GM18505 (cell line): Measurements from ENCODE around the gene ANHX.

Experiments used
- ATAC-seq: cut with Tn5 transposase; IDR thresholded peaks from one replicate; pipeline ENCODE4 v1.9.1; 2021; ENCODE audit not compliant: unreplicated experiment
- POLR2A ChIP-seq: IDR thresholded peaks from 4 replicates; pipeline ENCODE4 v1.6.1; 2011; ENCODE audit warnings: borderline replicate concordance; ENCODE audit not compliant: insufficient read depth, insufficient read length; ENCODE audit errors: extremely low read depth

The ANHX gene

GRCh38 chr12:133221241-133221640 lies 14.4 kb downstream of the ANHX start:
- no peak for TF ChIP-seq POLR2A
- no peak for ATAC-seq

GRCh38 chr12:133220521-133220920 lies 15.2 kb downstream of the ANHX start:
- no peak for ATAC-seq
- no peak for TF ChIP-seq POLR2A

- ATAC-seq = no peak
Observed at GRCh38 chr12:133217219-133217618, 18.5 kb downstream of the ANHX start.

GRCh38 chr12:133215724-133216123 lies 20.0 kb downstream of the ANHX start:
- no peak for ATAC-seq
- no peak for TF ChIP-seq POLR2A

More at GRCh38 chr12:133217219-133217618, 18.5 kb downstream of the ANHX start:
- TF ChIP-seq POLR2A = no peak

GRCh38 chr12:133206390-133206789 lies 29.3 kb downstream of the ANHX start:
- no peak for ATAC-seq
- no peak for TF ChIP-seq POLR2A

- no peak for ATAC-seq
- TF ChIP-seq POLR2A = no peak
Observed at GRCh38 chr12:133204264-133204603, 31.4 kb downstream of the ANHX start.

GRCh38 chr12:133203344-133204263 lies 32.1 kb downstream of the ANHX start:
- no peak for TF ChIP-seq POLR2A
- ATAC-seq = no peak

GRCh38 chr12:133202493-133203343 lies 33.0 kb downstream of the ANHX start:
- no peak for ATAC-seq
- TF ChIP-seq POLR2A = no peak

- no peak for ATAC-seq
Observed at GRCh38 chr12:133201888-133202287, 33.8 kb downstream of the ANHX start.

GRCh38 chr12:133192847-133193246 lies 42.8 kb downstream of the ANHX start:
- no peak for ATAC-seq

More at GRCh38 chr12:133201888-133202287, 33.8 kb downstream of the ANHX start:
- no peak for TF ChIP-seq POLR2A

GRCh38 chr12:133190176-133190575 lies 45.5 kb downstream of the ANHX start:
- TF ChIP-seq POLR2A = no peak
- no peak for ATAC-seq

More at GRCh38 chr12:133192847-133193246, 42.8 kb downstream of the ANHX start:
- no peak for TF ChIP-seq POLR2A

- TF ChIP-seq POLR2A = peak; percentile 81
- ATAC-seq = peak; percentile 90
Observed at GRCh38 chr12:133181238-133181959, 54.3 kb downstream of the ANHX start, which contains the start of gene ZNF268. Gene ZNF268, plus strand, starts transcription at chr12:133181495. Its CDS starts 503 bp downstream, at chr12:133181998.

GRCh38 chr12:133180669-133181068 lies 55.0 kb downstream of the ANHX start:
- no peak for TF ChIP-seq POLR2A
- no peak for ATAC-seq
